GM12891 (cell line): ENCODE results near the gene DNM2.

ENCODE experiments used
- POLR2AphosphoS5 ChIP-seq: IDR thresholded peaks from 2 replicates; pipeline ENCODE4 v1.6.1; 2011; ENCODE audit warnings: low read depth, low read length, control low read depth
- TAF1 ChIP-seq: IDR thresholded peaks from 2 replicates; pipeline ENCODE4 v1.6.1; 2011; ENCODE audit warnings: low read depth, low read length, control low read depth

DNA sequence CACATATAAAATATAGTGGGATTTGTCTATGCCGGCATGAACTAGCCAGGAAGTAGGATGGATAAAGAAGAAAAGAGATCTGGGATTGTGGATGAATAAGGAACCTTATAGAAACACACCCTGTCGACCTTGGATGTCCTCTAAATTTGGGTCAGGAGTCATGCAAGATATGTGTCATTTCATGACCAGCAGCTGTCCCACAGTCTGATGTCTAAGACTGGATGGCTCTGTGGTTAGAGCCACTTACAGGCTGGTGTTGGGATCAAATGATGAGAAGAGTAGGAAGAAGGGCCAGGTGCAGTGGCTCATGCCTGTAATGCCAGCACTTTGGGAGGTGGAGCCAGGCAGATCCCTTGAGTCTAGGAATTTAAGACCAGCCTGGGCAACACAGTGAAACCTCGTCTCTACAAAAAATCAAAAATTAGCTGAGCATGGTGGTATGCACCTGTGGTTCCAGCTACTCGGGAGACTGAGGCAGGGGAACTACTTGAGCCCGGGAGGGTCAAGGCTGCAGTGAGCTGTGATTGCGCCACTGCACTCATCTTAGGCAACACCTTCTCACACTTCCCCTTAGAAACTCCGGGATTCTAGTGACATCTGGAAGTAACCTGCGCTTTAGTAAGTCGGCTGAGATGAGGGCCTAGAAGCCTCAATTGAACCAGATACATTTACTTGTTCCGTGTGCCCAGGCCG lies 87.3 kb downstream of the DNM2 start:
- TF ChIP-seq POLR2AphosphoS5, result no peak
- TF ChIP-seq TAF1, result no peak
